GM10266 (cell line): Measurements from ENCODE around the gene PHKA2.

Experiments used
- DNase-seq: peaks from one replicate; pipeline ENCODE4 v3.0.0; 2012; ENCODE audit errors: extremely low spot score
- CTCF ChIP-seq: IDR thresholded peaks from 2 replicates; pipeline ENCODE4 v1.5.1; 2012; ENCODE audit warnings: mild to moderate bottlenecking, low read depth; ENCODE audit not compliant: control insufficient read depth, insufficient read depth; ENCODE audit errors: missing control alignments

Gene PHKA2

GRCh38 chrX:18961686-18962085 is 22.2 kb downstream of the PHKA2 start:
- peak; percentile 13 for DNase-seq
- no peak for TF ChIP-seq CTCF

GRCh38 chrX:18956303-18957032 is 27.4 kb downstream of the PHKA2 start:
- TF ChIP-seq CTCF, result no peak
- DNase-seq, result no peak

- no peak for TF ChIP-seq CTCF
- DNase-seq, result no peak
Observed at GRCh38 chrX:18955676-18956075, 28.2 kb downstream of the PHKA2 start.

GRCh38 chrX:18951032-18951431 is 32.9 kb downstream of the PHKA2 start:
- TF ChIP-seq CTCF, result no peak
- DNase-seq, result no peak

GRCh38 chrX:18949944-18950301 is 34.0 kb downstream of the PHKA2 start:
- TF ChIP-seq CTCF, result no peak
- no peak for DNase-seq

GRCh38 chrX:18949291-18949943 is 34.5 kb downstream of the PHKA2 start:
- DNase-seq, result no peak
- TF ChIP-seq CTCF, result no peak

- no peak for DNase-seq
- TF ChIP-seq CTCF, result no peak
Observed at GRCh38 chrX:18946611-18947010, 37.3 kb downstream of the PHKA2 start.
